ENCODE data around the gene UNC5A. TPM values are rescaled to one million over a fixed set of nuclear protein-coding genes. Genes with fewer than 3 reads are reported as not detected.
A peak's percentile ranks its signal among the peaks of the same experiment; 100 is the strongest.

Gene UNC5A
- total and polyA plus RNA-seq, 7 experiments from 2014 or later, result not detected

DNA sequence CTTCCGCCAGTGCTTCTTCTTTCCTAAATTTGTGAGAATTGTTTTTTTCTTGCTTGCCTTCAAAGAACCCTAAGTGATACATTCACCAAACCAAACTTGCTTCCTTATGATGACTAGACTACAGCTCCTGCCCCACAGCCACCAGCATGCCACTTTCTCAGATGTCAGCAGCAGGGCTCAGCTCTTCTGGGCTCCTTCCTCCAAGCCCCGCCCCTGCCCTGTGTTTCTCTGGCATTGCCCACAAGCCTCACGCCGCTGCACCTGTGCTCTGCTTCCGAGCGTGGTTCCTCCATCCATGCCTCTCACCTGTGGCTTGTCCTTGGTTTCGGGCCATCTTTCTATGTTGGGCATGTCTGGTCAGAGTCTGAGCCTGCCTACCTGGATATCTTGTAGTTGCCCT lies 10.6 kb downstream of the UNC5A start:
- no peak overlapping the region for H3K27ac ChIP-seq (ENCODE audit: low read depth, low read length)
- no peak overlapping the region for H3K27ac Mint-ChIP-seq
- POLR2A ChIA-PET, result no interaction called here
- no peaks in the 10 kb centered on the region for H3K36me3 ChIP-seq (ENCODE audit: control insufficient read depth in 2 of 3, insufficient read depth in 3 of 3, low read length in 3 of 3)
- peaks cover 0 to 11% of the 10 kb centered on the region in 2 donors for H3K4me1 ChIP-seq (ENCODE audit: control insufficient read depth in 2 of 2, insufficient read depth in 2 of 2, low read length in 2 of 2)
- no peaks in the 10 kb centered on the region for H3K36me3 Mint-ChIP-seq
- peaks cover 0 to 2% (median 0%) of the 10 kb centered on the region in 11 donors for H3K9me3 Mint-ChIP-seq
- DNase-seq (no peak), ATAC-seq (no peak)
- peaks cover 7 to 14% (median 9%) of the 10 kb centered on the region in 7 donors for H3K4me1 Mint-ChIP-seq
- CTCF ChIA-PET, result no interaction called here
- H3K27me3 ChIP-seq (ENCODE audit: control insufficient read depth in 2 of 2, insufficient read depth in 2 of 2, low read length in 2 of 2), result no peaks in the 10 kb centered on the region
- no peak overlapping the region for H3K4me3 ChIP-seq (ENCODE audit: low read length)
- no peak overlapping the region for H3K4me3 Mint-ChIP-seq
- intact Hi-C loops (cut with micrococcal nuclease), result no loop called here
- no peaks in the 10 kb centered on the region for H3K9me3 ChIP-seq (ENCODE audit: control insufficient read depth in 2 of 3, low read length in 3 of 3)
- H3K27me3 Mint-ChIP-seq, result peaks cover 34 to 57% (median 53%) of the 10 kb centered on the region in 5 donors

DNA sequence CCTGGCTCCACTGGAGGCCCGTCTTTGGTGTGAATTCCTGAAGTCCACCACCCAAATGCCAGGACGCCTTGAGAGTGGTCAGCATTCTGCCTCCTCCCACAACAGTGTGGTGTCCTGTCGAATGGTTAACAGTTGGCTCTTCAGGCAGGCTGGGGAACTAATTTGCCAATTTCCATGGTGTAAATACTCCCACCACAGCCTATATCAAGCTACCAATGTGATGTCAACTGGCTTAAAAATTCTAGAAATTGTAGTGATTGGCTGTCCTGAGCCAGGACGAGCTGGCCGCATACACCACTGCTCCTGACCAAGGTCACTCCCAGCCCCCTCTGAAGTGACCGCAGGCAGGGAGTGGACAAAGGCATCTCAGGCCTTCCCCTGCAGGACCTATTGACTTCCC lies 11.1 kb downstream of the UNC5A start:
- intact Hi-C loops (cut with micrococcal nuclease), result no loop called here
- POLR2A ChIA-PET, result no interaction called here

DNA sequence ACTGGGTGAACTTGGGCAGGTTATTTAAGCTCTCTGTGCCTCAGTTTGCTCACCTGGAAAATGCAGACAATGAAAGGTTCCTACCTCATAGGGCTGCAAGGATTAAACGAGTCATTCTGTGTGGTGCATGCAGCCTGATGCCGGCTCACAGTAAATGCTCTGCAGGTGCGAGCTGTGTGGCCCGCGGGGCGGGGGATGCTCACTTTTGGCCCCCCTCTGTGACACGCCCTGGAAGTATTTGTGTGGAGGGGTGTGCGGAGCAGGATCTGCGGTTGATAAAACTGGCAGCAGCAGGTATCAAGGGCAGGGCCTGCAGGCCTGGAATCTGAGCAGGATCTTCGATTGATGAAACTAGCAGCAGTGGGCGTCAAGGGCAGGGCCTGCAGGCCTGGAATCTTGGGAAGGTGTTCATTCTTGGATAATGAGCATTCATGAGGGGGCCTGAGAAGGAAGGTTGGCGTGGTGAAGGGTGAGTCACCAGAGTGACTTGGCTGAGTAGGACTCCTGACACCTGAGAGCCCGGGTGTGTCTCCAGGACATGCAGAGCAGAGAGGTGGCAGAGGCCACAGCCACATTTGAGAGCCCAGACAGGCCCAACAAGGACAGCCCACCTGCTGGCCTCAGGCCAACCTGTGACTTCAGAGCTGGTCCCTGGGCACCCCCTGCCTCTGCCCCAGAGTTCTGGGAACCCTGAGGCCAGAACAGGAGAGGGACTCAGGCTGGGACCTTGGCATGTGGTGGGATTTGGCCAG lies 11.9 kb downstream of the UNC5A start:
- Histone ChIP-seq H3K36me3 (ENCODE audit: control insufficient read depth in 2 of 3, insufficient read depth in 3 of 3, low read length in 3 of 3) (no peaks in the 10 kb centered on the region), H3K9me3 (ENCODE audit: control insufficient read depth in 2 of 3, low read length in 3 of 3) (no peaks in the 10 kb centered on the region), H3K27ac (ENCODE audit: low read depth, low read length) (no peak overlapping the region), H3K4me3 (ENCODE audit: low read length) (no peak overlapping the region), H3K4me1 (ENCODE audit: control insufficient read depth in 2 of 2, insufficient read depth in 2 of 2, low read length in 2 of 2) (peaks cover 0 to 11% of the 10 kb centered on the region in 2 donors), H3K27me3 (ENCODE audit: control insufficient read depth in 2 of 2, insufficient read depth in 2 of 2, low read length in 2 of 2) (no peaks in the 10 kb centered on the region)
- Mint-ChIP-seq H3K36me3 (no peaks in the 10 kb centered on the region), H3K9me3 (peaks cover 0 to 2% (median 0%) of the 10 kb centered on the region in 11 donors), H3K27ac (peak overlapping the region in 1 of 9 donors; percentile 20), H3K27me3 (peaks cover 22 to 49% (median 45%) of the 10 kb centered on the region in 5 donors), H3K4me1 (peaks cover 5 to 10% (median 8%) of the 10 kb centered on the region in 7 donors), H3K4me3 (no peak overlapping the region)
- intact Hi-C loops (cut with micrococcal nuclease), result no loop called here
- ATAC-seq (no peak), DNase-seq (no peak)
- ChIA-PET CTCF (no interaction called here), POLR2A (no interaction called here)

More for the DNA sequence above, 11.1 kb downstream of the UNC5A start:
- Mint-ChIP-seq H3K9me3 (peaks cover 0 to 2% (median 0%) of the 10 kb centered on the region in 11 donors), H3K4me3 (no peak overlapping the region), H3K4me1 (peaks cover 7 to 14% (median 9%) of the 10 kb centered on the region in 7 donors), H3K27me3 (peaks cover 29 to 54% (median 51%) of the 10 kb centered on the region in 5 donors), H3K36me3 (no peaks in the 10 kb centered on the region), H3K27ac (no peak overlapping the region)
- Histone ChIP-seq H3K27ac (ENCODE audit: low read depth, low read length) (no peak overlapping the region), H3K36me3 (ENCODE audit: control insufficient read depth in 2 of 3, insufficient read depth in 3 of 3, low read length in 3 of 3) (no peaks in the 10 kb centered on the region), H3K4me1 (ENCODE audit: control insufficient read depth in 2 of 2, insufficient read depth in 2 of 2, low read length in 2 of 2) (peaks cover 0 to 11% of the 10 kb centered on the region in 2 donors), H3K9me3 (ENCODE audit: control insufficient read depth in 2 of 3, low read length in 3 of 3) (no peaks in the 10 kb centered on the region), H3K27me3 (ENCODE audit: control insufficient read depth in 2 of 2, insufficient read depth in 2 of 2, low read length in 2 of 2) (no peaks in the 10 kb centered on the region), H3K4me3 (ENCODE audit: low read length) (no peak overlapping the region)
- CTCF ChIA-PET, result no interaction called here
- no peak for DNase-seq
- no peak for ATAC-seq

DNA sequence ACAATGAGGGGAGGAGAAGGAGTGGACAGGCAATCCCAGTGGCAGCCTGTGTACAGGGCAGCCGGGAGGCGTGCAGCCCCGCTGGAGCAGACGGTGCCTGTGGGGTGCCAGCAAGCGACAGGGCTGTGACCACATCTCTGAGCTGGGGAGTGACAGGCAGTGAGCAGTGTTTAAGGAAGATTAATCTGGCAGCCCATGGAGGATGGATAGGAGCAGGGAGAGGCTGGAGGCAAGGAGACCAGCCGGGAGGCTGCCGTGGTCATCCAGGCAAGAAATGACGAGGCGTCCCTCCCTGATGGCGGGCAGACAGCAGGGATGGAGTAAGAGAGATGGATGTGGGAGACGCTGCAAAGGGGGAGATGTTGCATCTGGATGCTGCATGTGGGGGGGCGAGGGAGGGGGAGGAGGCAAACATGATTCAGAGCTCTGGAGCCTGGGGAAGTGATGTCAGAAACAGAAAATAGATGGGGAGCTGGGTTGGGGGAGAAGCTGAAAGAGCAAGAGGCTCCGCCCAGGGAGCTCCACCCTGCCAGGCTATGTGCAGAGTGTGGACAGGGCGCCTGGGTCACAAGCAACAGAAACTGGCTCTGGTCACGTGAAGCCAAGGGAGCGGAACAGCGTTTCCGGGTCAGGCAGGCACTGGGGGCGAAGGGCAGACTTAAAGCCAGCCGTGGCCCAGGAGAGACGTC lies 12.6 kb downstream of the UNC5A start:
- H3K27me3 Mint-ChIP-seq, result peaks cover 21 to 49% (median 45%) of the 10 kb centered on the region in 5 donors
- CTCF ChIA-PET, result interaction anchor here (1.0 kb wide), 1 partner anchor 162 kb away, joined by 3 read pairs; no protein-coding TSS in a partner anchor

DNA sequence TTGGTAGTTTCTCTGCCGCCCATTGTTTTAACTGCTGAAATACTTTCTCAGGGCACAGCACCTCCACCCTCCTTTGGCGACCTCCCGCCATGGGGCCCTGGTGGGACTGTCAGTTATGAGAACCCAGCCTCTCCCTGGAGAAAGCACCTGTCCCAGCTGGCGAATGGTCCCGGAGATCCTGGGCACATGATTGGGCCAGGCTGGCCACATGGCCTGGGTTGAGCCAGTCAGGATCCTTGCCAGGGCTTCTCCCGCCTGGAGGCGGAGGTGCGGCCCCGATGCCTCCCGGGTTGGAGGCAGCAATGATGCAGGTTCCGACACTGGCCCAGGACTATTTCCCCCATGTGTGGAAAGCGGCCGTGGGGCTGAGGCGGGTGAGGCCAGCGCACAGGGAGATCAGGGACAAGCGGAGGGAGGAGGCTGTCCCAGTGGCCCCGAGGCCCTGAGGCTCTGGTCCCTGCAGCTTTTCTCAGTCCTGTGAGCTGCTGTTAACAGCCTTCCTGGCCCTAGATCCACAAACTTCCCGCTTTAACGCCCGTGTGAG lies 13.6 kb downstream of the UNC5A start:
- CTCF ChIA-PET, result no interaction called here
- POLR2A ChIA-PET, result no interaction called here
- H3K27ac ChIP-seq (ENCODE audit: low read depth, low read length), result no peak overlapping the region
- no peak overlapping the region for H3K4me3 ChIP-seq (ENCODE audit: low read length)
- ATAC-seq (no peak), DNase-seq (no peak)
- H3K27me3 ChIP-seq (ENCODE audit: control insufficient read depth in 2 of 2, insufficient read depth in 2 of 2, low read length in 2 of 2), result no peaks in the 10 kb centered on the region
- peaks cover 0 to 2% (median 0%) of the 10 kb centered on the region in 7 donors for H3K4me1 Mint-ChIP-seq
- H3K9me3 Mint-ChIP-seq, result peaks cover 0 to 2% (median 0%) of the 10 kb centered on the region in 11 donors
- no peaks in the 10 kb centered on the region for H3K4me1 ChIP-seq (ENCODE audit: control insufficient read depth in 2 of 2, insufficient read depth in 2 of 2, low read length in 2 of 2)
- no peak overlapping the region for H3K27ac Mint-ChIP-seq
- no peak overlapping the region for H3K4me3 Mint-ChIP-seq
- H3K9me3 ChIP-seq (ENCODE audit: control insufficient read depth in 2 of 3, low read length in 3 of 3), result no peaks in the 10 kb centered on the region
- H3K36me3 Mint-ChIP-seq, result no peaks in the 10 kb centered on the region
- no peaks in the 10 kb centered on the region for H3K36me3 ChIP-seq (ENCODE audit: control insufficient read depth in 2 of 3, insufficient read depth in 3 of 3, low read length in 3 of 3)
- intact Hi-C loops (cut with micrococcal nuclease), result no loop called here
- peaks cover 11 to 41% (median 37%) of the 10 kb centered on the region in 5 donors for H3K27me3 Mint-ChIP-seq

More for the DNA sequence above, 12.6 kb downstream of the UNC5A start:
- Mint-ChIP-seq H3K36me3 (no peaks in the 10 kb centered on the region), H3K9me3 (peaks cover 0 to 2% (median 0%) of the 10 kb centered on the region in 11 donors), H3K27ac (no peak overlapping the region), H3K4me3 (no peak overlapping the region), H3K4me1 (peaks cover 5 to 10% (median 8%) of the 10 kb centered on the region in 7 donors)
- DNase-seq (no peak), ATAC-seq (no peak)
- POLR2A ChIA-PET, result no interaction called here
- no peak overlapping the region for H3K27ac ChIP-seq (ENCODE audit: low read depth, low read length)
- intact Hi-C loops (cut with micrococcal nuclease), result no loop called here
- no peaks in the 10 kb centered on the region for H3K36me3 ChIP-seq (ENCODE audit: control insufficient read depth in 2 of 3, insufficient read depth in 3 of 3, low read length in 3 of 3)
- no peaks in the 10 kb centered on the region for H3K9me3 ChIP-seq (ENCODE audit: control insufficient read depth in 2 of 3, low read length in 3 of 3)
- no peak overlapping the region for H3K4me3 ChIP-seq (ENCODE audit: low read length)
- H3K27me3 ChIP-seq (ENCODE audit: control insufficient read depth in 2 of 2, insufficient read depth in 2 of 2, low read length in 2 of 2), result no peaks in the 10 kb centered on the region
- H3K4me1 ChIP-seq (ENCODE audit: control insufficient read depth in 2 of 2, insufficient read depth in 2 of 2, low read length in 2 of 2), result peaks cover 0 to 9% of the 10 kb centered on the region in 2 donors

DNA sequence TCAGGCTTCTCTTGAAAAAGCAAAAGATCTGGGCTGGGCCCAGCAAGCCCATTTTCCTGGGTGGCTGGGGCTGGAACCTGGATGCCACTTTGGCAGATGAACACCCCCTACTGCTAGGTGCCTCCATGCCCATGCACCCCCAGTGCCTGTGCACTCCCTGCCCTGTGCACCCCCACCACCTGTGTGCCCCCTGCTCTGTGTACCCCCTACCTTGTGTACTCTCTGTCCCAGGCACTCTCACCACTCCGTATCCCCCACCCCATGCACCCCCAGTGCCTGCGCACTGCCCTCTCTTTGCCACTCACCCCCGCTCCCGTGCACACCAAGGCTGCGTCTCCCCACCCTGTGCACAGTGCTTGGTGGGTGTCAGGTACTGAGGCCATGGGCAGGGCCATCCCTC lies 14.2 kb downstream of the UNC5A start:
- no peaks in the 10 kb centered on the region for H3K27me3 ChIP-seq (ENCODE audit: control insufficient read depth in 2 of 2, insufficient read depth in 2 of 2, low read length in 2 of 2)
- DNase-seq (no peak), ATAC-seq (no peak)
- H3K4me1 ChIP-seq (ENCODE audit: control insufficient read depth in 2 of 2, insufficient read depth in 2 of 2, low read length in 2 of 2), result no peaks in the 10 kb centered on the region
- intact Hi-C loops (cut with micrococcal nuclease), result no loop called here
- H3K27me3 Mint-ChIP-seq, result peaks cover 5 to 34% (median 30%) of the 10 kb centered on the region in 5 donors
- H3K36me3 Mint-ChIP-seq, result no peaks in the 10 kb centered on the region
- H3K36me3 ChIP-seq (ENCODE audit: control insufficient read depth in 2 of 3, insufficient read depth in 3 of 3, low read length in 3 of 3), result no peaks in the 10 kb centered on the region
- peaks cover 0 to 2% (median 0%) of the 10 kb centered on the region in 7 donors for H3K4me1 Mint-ChIP-seq
- H3K4me3 Mint-ChIP-seq, result no peak overlapping the region
- CTCF ChIA-PET, result no interaction called here
- H3K27ac ChIP-seq (ENCODE audit: low read depth, low read length), result no peak overlapping the region
- H3K9me3 ChIP-seq (ENCODE audit: control insufficient read depth in 2 of 3, low read length in 3 of 3), result no peaks in the 10 kb centered on the region
- peaks cover 0 to 1% (median 0%) of the 10 kb centered on the region in 11 donors for H3K9me3 Mint-ChIP-seq
- H3K4me3 ChIP-seq (ENCODE audit: low read length), result no peak overlapping the region
- H3K27ac Mint-ChIP-seq, result no peak overlapping the region
- POLR2A ChIA-PET, result no interaction called here

Data from naive thymus-derived CD4-positive, alpha-beta T cell (primary cell).